Panc1 (cell line): ENCODE results near the gene IL1RAPL1. TPM values are rescaled to one million over a fixed set of nuclear protein-coding genes. Genes with fewer than 3 reads are reported as not detected.

Experiments
- ATAC-seq: fragments of 200-7000 bp; cut with Tn5 transposase; 2 replicates; pipeline ENCODE4 v1.9.1; 2020; ENCODE audit warnings: mild to moderate bottlenecking, moderate library complexity
- BruUV-seq: library from RNA; stranded (reverse); fragments of 400-500 nt; replicated peaks from 2 replicates; lab custom pipeline; 2021; lab: Mats Ljungman, UMichigan
- CTCF ChIA-PET: fragments of 300-600 bp; sonication (Branson Sonifier 250); formaldehyde crosslinking; loops from one replicate; lab custom pipeline; 2022; ENCODE audit warnings: antibody characterized with exemption; lab: Charles Lee
- POLR2A ChIA-PET: fragments of 300-600 bp; sonication (Branson Sonifier 250); formaldehyde crosslinking; loops from one replicate; lab custom pipeline; 2022; ENCODE audit warnings: antibody characterized with exemption; lab: Charles Lee
- DNase-seq: peaks from one replicate; pipeline ENCODE4 v3.0.0-alpha.2; 2010; ENCODE audit warnings: low read depth, low spot score
- H3K27ac ChIP-seq: 2 replicates; pipeline ENCODE4 v1.5.1; 2011; ENCODE audit warnings: mild to moderate bottlenecking, low read length, inconsistent platforms
- H3K27me3 ChIP-seq: fragments of 200-500 bp; sonication (Bioruptor generic); 2 replicates; pipeline ENCODE4 v1.6.0; 2014; ENCODE audit warnings: low read length, inconsistent platforms; ENCODE audit not compliant: control insufficient read depth, insufficient read depth
- H3K36me3 ChIP-seq: fragments of 200-500 bp; sonication (Bioruptor generic); 2 replicates; pipeline ENCODE4 v1.5.1; 2014; ENCODE audit warnings: inconsistent platforms, mild to moderate bottlenecking, low read length, moderate library complexity; ENCODE audit not compliant: control insufficient read depth, insufficient read depth
- H3K4me1 ChIP-seq: 2 replicates; pipeline ENCODE4 v1.5.1; 2011; ENCODE audit warnings: inconsistent platforms, mild to moderate bottlenecking, low read length, moderate library complexity; ENCODE audit not compliant: control insufficient read depth, insufficient read depth
- H3K4me3 ChIP-seq, 2 experiments: 2 replicates each; pipeline ENCODE4 v1.5.1; 2011 to 2012; ENCODE audit warnings: low read depth in 2 of 2, low read length in 2 of 2, mild to moderate bottlenecking in 2 of 2, inconsistent platforms in 1 of 2, moderate library complexity in 1 of 2
- H3K9me3 ChIP-seq: fragments of 200-500 bp; sonication (Bioruptor generic); 2 replicates; pipeline ENCODE4 v1.5.1; 2014; ENCODE audit warnings: low read depth, mild to moderate bottlenecking, inconsistent platforms, low read length, moderate library complexity; ENCODE audit not compliant: control insufficient read depth, insufficient read depth
- CTCF ChIP-seq: fragments of 450-650 bp; IDR thresholded peaks from 2 replicates; pipeline ENCODE4 v1.5.1; 2017; ENCODE audit warnings: mild to moderate bottlenecking
- POLR2AphosphoS5 ChIP-seq: IDR thresholded peaks from 2 replicates; pipeline ENCODE4 v1.6.1; 2012; ENCODE audit warnings: mild to moderate bottlenecking, low read depth, low read length, moderate library complexity
- REST ChIP-seq, 2 experiments: IDR thresholded peaks; 2 replicates each; pipeline ENCODE4 v1.6.1; 2011 to 2012; ENCODE audit warnings: low read depth in 2 of 2, control low read depth in 1 of 2, low read length in 1 of 2, mild to moderate bottlenecking in 1 of 2, moderate library complexity in 1 of 2; ENCODE audit not compliant: insufficient read depth in 1 of 2
- SIN3A ChIP-seq: IDR thresholded peaks from 2 replicates; pipeline ENCODE4 v1.6.1; 2012; ENCODE audit warnings: low read depth, mild to moderate bottlenecking, low read length, moderate library complexity, borderline replicate concordance; ENCODE audit not compliant: insufficient read depth
- TCF7L2 ChIP-seq: IDR thresholded peaks from 2 replicates; pipeline ENCODE4 v1.6.1; 2011; ENCODE audit warnings: mild to moderate bottlenecking, low read depth, low read length, inconsistent platforms
- in situ Hi-C: cut with HindIII; loops from 2 replicates; pipeline ENCODE4 v1.10.0; 2016; ENCODE audit warnings: low sequenced_read_pairs, low pct_unique_long_range_greater_than_20kb
- intact Hi-C: fragments of 100-400 bp; cut with micrococcal nuclease; formaldehyde crosslinking; loops from one replicate; pipeline ENCODE4 v1.10.0; 2022; ENCODE audit not compliant: unreplicated experiment
- total RNA-seq: library from RNA; stranded (reverse); gene quantifications from one replicate; pipeline ENCODE4 v1.2.1, GENCODE V29; 2021; ENCODE audit not compliant: unreplicated experiment

The IL1RAPL1 gene
- total RNA-seq, 1 experiment from 2014 or later, result 0.59 TPM

- H3K4me1 ChIP-seq, result no peaks in the 10 kb centered on the region
- H3K36me3 ChIP-seq, result no peaks in the 10 kb centered on the region
- intact Hi-C loops (no loop called here), in situ Hi-C loops (no loop called here)
- no peak overlapping the region for H3K27ac ChIP-seq
- TF ChIP-seq REST (IDR thresholded peaks at IDR 0.05; ENCODE audit: insufficient read depth in 1 of 2, low read depth in 2 of 2, low read length in 1 of 2) (no peak), POLR2AphosphoS5 (no peak), CTCF (no peak), SIN3A (no peak), TCF7L2 (no peak)
- ChIA-PET CTCF (no interaction called here), POLR2A (no interaction called here)
- no TSS peak for BruUV-seq
- no peak for DNase-seq
- no peak for ATAC-seq
- H3K4me3 ChIP-seq, result no peak overlapping the region
- no peaks in the 10 kb centered on the region for H3K9me3 ChIP-seq
- no peaks in the 10 kb centered on the region for H3K27me3 ChIP-seq
These were observed 845.3 kb downstream of the IL1RAPL1 start for GRCh38 chrX:29432534-29432933.

- H3K36me3 ChIP-seq, result no peaks in the 10 kb centered on the region
- intact Hi-C loops (no loop called here), in situ Hi-C loops (no loop called here)
- no TSS peak for BruUV-seq
- no peaks in the 10 kb centered on the region for H3K27me3 ChIP-seq
- no peaks in the 10 kb centered on the region for H3K4me1 ChIP-seq
- TF ChIP-seq SIN3A, result no peak
- no peak for TF ChIP-seq CTCF
- TF ChIP-seq REST (IDR thresholded peaks at IDR 0.05; ENCODE audit: insufficient read depth in 1 of 2, low read depth in 2 of 2, low read length in 1 of 2), result no peak
- TF ChIP-seq POLR2AphosphoS5, result no peak
- TF ChIP-seq TCF7L2, result no peak
- CTCF ChIA-PET, result no interaction called here
- no peak for DNase-seq
- POLR2A ChIA-PET, result no interaction called here
- no peak overlapping the region for H3K4me3 ChIP-seq
- H3K9me3 ChIP-seq, result no peaks in the 10 kb centered on the region
- no peak overlapping the region for H3K27ac ChIP-seq
- ATAC-seq, result no peak
These were observed 847.7 kb downstream of the IL1RAPL1 start for GRCh38 chrX:29434939-29435338.
